Coronary artery (tissue), 2 donors: ENCODE measurements around the gene SCGN.
"Not testable (repeated sequence)": the region's sequence is repeated elsewhere in the genome, so short reads cannot be mapped to it uniquely, and the experiment has no call there.

Experiments used
- DNase-seq: peaks from one replicate; pipeline ENCODE4 v3.0.0-alpha.2; 2017; ENCODE audit warnings: low spot score
- H3K27ac ChIP-seq, 2 donors: fragments of 200-600 bp; sonication (generic); one replicate each; pipeline ENCODE4 v1.5.1; 2016 to 2019
- H3K4me3 ChIP-seq: fragments of 200-600 bp; sonication (generic); 2 replicates; pipeline ENCODE4 v1.5.1; 2016; ENCODE audit warnings: mild to moderate bottlenecking, moderate library complexity
- TF ChIP-seq, protein P1 (sequence below): fragments of 200-600 bp; sonication (generic); IDR thresholded peaks from one replicate; pipeline ENCODE4 v1.5.1; 2019; ENCODE audit warnings: antibody characterized with exemption

SCGN gene

DNA sequence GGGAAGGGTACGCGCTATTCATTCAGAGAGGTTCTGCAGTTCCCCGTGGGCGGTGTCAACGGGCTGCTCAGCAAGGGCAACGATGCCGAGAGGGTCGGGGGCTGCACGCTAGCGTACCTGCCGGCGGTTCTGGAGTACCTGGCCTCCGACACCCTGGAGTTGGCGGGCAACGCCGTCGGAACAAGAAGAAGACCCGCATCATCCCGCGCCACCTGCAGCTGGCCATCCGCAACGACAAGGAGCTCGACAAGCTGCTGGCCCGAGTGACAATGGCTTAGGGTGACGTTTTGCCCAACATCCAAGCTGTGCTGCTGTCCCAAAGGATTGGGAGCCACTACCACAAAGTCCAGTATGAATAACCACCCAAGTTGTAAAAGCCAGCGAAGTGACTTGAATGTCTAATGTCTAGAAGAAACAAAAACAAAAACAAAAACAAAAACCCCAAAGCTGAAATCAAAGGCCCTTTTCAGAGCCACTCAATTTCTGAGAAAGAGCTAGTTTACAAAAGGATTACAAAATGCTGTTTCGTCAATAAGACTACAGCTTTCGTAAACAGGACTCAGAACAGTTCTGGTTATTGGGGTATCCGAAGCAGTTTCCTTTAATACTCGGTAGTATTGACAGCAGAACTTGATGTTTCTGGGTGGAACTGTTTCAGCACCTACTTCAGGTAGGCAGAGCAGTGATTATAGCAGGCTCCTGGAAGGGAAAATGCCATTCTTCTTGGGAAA lies 80.6 kb downstream of the SCGN start:
- Histone ChIP-seq H3K27ac (no peak overlapping the region), H3K4me3 (no peak overlapping the region)
- DNase-seq: no peak
- TF ChIP-seq, protein P1, sequence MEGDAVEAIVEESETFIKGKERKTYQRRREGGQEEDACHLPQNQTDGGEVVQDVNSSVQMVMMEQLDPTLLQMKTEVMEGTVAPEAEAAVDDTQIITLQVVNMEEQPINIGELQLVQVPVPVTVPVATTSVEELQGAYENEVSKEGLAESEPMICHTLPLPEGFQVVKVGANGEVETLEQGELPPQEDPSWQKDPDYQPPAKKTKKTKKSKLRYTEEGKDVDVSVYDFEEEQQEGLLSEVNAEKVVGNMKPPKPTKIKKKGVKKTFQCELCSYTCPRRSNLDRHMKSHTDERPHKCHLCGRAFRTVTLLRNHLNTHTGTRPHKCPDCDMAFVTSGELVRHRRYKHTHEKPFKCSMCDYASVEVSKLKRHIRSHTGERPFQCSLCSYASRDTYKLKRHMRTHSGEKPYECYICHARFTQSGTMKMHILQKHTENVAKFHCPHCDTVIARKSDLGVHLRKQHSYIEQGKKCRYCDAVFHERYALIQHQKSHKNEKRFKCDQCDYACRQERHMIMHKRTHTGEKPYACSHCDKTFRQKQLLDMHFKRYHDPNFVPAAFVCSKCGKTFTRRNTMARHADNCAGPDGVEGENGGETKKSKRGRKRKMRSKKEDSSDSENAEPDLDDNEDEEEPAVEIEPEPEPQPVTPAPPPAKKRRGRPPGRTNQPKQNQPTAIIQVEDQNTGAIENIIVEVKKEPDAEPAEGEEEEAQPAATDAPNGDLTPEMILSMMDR: no peak

- no peak overlapping the region for H3K27ac ChIP-seq
- TF ChIP-seq, protein P1: no peak
- DNase-seq: no peak
- H3K4me3 ChIP-seq: no peak overlapping the region
Measured at GRCh38 chr6:25735261-25735660, 83.2 kb downstream of the SCGN start.

GRCh38 chr6:25743868-25744267 lies 91.9 kb downstream of the SCGN start:
- Histone ChIP-seq H3K27ac (no peak overlapping the region), H3K4me3 (no peak overlapping the region)
- no peak for DNase-seq
- TF ChIP-seq, protein P1: no peak

DNA sequence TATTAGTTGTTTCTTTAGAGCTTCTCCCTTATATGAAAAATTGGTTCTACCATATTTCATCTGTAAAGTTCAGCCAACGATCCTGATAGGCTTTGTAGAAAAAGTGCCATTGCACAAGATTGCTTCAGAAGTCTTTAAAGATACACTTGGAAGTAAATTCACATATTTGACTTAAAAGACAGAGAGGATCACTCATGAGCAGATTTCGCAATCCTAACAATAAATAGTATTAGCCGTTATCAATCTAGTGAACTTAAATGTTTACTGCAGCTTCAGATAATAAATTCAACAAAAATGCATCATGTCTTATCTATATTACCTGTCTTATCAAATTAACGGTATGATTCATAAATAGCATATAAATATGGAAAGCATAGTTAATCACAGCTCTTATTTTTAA lies 93.8 kb downstream of the SCGN start:
- TF ChIP-seq, protein P1: no peak
- DNase-seq: no peak
- no peak overlapping the region for H3K27ac ChIP-seq

GRCh38 chr6:25746968-25747367 lies 95.0 kb downstream of the SCGN start:
- H3K27ac ChIP-seq: no peak overlapping the region
- no peak overlapping the region for H3K4me3 ChIP-seq
- TF ChIP-seq, protein P1: no peak

More for the DNA sequence above, 93.8 kb downstream of the SCGN start:
- no peak overlapping the region for H3K4me3 ChIP-seq

GRCh38 chr6:25747477-25747876 lies 95.5 kb downstream of the SCGN start:
- TF ChIP-seq, protein P1: no peak
- H3K4me3 ChIP-seq: no peak overlapping the region
- no peak overlapping the region for H3K27ac ChIP-seq
- DNase-seq: no peak

More at GRCh38 chr6:25746968-25747367, 95.0 kb downstream of the SCGN start:
- no peak for DNase-seq

DNA sequence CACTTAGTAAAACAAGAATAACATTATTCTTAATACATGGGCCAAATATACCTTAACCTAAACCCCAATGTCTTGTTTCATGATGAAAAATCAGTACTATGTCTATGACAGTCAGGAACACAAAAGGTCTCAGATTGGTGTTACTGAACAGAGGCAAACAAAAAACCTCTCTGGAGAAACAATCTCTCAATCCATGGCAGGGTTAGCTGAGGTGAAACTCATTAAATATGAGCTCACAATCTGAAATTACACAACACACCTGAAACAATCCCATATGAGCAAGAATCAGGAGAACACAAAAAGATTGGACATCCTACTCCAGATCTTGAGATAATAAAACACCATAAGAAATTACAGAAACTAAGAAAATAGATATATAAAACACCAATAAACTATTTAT lies 96.0 kb downstream of the SCGN start:
- Histone ChIP-seq H3K27ac (no peak overlapping the region), H3K4me3 (no peak overlapping the region)
- no peak for DNase-seq
- TF ChIP-seq, protein P1: no peak

DNA sequence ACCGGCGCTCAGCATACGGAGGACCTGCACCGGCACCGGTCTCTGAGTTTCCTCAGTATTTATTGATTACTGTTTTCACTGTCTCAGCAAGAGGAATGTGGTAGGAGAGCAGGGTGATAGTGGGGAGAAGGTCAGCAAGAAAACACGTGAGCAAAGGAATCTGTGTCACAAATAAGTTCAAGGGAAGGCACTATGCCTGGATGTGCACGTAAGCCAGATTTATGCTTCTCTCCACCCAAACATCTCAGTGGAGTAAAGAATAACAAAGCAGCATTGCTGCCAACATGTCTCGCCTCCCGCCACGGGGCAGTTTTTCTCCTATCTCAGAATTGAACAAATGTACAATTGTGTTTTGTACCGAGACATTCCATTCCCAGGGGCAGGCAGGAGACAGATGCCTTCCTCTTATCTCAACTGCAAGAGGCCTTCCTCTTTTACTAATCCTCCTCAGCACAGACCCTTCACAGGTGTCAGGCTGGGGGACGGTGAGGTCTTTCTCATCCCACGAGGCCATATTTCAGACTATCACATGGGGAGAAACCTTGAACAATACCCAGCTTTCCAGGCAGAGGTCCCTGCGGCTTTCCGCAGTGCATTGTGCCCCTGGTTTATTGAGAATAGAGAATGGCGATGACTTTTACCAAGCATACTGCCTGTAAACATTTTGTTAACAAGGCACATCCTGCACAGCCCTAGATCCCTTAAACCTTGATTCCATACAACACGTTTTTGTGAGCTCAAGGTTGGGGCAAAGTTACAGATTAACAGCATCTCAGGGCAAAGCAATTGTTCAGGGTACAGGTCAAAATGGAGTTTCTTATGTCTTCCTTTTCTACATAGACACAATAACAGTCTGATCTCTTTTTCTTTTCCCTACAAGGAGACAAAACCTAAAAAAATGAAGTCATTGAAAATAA lies 96.8 kb downstream of the SCGN start:
- not testable (repeated sequence) for H3K27ac ChIP-seq, DNase-seq, H3K4me3 ChIP-seq
